Islet precursor cell (in vitro differentiated cells): ENCODE data around the gene DNAJA3.

Experiments used
- DNase-seq: peaks from one replicate; pipeline ENCODE4 v3.0.0-alpha.2; 2018

Gene DNAJA3

DNA sequence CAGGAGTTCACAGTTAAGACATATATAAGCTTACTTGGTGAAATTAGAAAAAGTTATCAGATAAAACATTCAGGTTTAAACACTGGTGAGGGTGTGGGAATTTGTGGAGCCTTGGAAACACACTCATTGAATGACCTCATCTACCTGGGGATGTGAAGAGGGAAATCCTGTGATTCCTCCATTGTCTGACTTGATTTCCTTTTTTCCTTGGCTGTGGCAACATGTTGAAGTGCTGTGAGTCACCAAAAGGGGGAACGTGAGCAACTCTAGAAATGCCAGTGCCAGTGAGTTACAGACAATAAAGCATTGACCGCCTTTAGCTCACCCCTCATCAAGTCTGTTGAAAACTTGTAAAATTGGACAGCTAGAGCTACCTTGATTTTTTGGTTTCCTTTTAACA, 52.3 kb downstream of the DNAJA3 start:
- no peak for DNase-seq

DNA sequence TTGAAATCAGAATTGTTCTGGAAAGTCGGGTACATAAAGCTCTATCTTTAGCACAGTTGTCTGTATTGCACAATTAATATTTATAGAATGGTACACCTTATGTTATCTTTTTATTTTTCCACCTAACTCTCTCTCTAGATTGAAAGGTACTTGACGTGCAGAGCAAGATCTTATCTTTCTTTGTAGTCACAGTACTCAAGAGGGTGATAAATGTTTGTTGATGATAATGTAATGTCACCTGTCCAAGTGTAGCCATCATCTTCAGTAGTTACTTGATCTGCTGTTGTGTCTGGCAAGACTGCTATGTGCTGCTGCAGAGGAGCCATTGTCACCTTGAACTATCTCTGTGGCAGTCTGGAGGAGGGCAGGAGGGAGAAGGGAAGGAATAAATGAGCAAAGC, 55.9 kb downstream of the DNAJA3 start:
- DNase-seq, result no peak

DNA sequence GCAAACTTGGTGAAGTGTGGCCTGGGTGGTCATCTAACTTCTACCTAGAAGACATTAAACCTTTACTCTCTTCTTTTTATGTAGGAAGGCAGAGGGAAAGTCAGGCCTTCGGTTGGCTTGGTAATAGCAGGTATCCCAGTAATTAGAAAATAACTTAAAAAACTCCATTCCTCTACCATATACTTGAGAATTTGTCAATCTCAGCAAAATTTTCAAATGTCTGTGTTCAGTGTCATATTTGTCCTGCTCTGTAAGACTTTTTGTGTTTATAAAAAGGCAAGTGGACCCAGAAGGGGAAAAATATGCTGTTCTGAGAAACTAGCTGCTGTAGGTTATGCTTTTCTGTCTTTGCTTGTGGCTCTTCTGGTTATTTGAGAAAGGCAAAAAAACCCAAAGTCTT, 56.3 kb downstream of the DNAJA3 start:
- DNase-seq, result no peak

DNA sequence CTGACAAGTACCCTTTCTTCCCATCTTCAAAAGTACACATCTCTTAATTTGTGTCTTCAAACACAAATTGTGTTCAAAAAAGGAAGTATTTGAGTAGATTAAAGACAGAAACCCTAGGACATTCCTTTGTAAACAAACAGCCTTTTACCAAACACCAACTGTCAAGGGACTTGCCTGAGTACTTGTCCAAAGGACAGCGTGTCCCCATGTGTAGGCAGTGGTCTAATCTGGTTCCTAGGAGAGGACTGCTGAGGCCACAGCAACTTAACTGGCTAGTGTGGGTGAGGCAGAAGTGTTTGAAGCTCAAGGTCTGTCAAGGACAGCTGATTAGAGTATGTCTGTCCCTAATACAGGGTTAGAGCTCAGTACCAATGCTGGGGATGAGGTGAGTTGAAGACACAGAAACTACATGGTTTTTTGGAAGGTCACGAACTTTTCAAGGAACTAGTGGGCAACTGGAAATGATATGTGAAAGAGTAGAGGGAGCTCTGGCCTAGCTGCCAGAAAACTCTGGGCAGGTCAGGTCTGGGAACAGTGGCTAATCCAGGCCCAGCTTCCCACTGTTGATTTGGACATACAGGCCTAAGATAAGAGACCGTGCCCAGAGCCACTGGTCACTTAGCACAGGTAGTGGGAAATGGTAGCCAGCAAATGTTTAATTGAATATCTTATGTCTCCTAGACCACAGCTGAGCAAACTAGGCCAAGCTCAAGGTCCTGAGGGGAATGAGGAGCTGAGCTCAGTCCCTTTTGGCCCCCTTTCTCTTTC, 60.6 kb downstream of the DNAJA3 start:
- no peak for DNase-seq

DNA sequence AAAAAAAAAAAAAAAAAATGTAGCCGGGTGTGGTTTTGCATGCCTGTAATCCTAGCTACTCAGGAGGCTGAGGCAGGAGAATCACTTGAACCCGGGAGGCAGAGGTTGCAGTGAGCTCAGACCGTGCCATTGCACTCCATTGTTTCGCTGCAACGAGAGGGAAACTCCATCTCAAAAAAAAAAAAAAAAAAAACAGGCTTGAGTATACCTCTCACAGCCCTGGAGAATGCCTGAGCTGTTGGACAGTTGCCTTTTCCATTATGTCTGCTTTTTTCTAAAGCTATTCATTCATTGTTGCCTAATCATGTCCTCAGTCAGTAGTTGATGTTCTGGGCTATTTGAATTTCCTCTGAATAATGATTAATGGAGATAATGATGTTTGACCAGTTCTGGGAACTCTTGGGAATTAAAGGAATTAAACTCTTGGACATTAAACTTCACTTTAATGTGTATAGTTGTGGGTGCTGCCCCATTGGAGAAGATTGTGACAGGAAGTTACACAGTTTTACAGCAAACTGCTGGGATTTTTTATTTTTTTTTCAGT, 62.4 kb downstream of the DNAJA3 start:
- DNase-seq, result no peak

DNA sequence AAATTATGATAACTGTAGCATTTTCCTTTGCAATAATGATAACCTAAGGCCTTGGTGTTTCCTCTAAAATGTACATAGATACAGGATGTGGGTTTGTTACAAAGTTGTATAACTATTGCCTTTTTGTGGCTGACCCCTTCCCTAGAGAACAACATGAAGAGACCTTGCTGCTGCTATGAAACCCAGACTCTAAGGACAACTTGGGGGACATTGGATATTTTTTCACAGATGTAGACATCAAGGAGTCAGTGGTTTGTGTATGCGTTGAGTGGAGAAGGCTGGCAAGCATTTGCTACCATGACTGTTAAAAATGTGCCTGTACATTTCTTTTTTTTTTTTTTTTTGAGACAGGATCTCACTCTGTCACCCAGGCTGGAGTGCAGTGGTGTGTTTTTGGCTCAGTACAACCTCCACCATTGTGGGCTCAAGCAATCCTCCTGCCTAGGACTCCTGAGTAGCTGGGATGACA, 62.9 kb downstream of the DNAJA3 start:
- no peak for DNase-seq

DNA sequence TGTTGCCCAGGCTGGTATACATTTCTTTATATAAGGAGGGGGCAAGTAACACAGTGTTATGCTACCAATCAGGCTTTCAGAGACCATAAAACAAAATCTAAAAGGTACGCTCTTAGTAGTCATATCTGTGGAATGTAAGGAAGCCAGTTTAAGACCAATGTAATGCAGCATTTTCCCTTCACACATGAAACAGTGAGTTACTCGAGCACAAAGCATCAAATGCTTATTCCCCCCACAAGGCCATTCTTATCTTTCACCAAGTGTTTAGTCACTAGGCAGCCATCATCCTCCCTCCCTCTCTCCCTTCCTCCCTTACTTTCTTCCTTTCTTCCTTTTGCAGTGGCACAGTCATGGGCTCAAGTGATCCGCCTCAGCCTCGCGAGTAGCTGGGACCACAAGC, 63.4 kb downstream of the DNAJA3 start:
- DNase-seq, result no peak

DNA sequence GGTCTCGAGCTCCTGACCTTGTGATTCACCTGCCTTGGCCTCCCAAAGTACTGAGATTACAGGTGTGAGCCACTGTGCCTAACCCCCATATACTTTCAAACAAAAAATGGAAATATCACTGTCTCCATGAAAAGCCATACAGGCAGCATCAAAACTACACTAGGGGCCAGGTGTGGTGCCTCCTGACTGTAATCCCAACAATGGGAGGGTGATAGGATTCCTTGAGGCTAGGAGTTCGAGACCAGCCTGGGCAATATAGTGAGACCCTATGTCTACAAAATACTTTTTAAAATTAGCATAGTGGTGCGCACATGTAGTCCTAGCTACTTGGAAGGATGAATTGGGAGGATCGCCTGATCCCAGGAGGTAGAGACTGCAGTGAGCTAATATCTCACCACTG, 66.2 kb downstream of the DNAJA3 start:
- no peak for DNase-seq

DNA sequence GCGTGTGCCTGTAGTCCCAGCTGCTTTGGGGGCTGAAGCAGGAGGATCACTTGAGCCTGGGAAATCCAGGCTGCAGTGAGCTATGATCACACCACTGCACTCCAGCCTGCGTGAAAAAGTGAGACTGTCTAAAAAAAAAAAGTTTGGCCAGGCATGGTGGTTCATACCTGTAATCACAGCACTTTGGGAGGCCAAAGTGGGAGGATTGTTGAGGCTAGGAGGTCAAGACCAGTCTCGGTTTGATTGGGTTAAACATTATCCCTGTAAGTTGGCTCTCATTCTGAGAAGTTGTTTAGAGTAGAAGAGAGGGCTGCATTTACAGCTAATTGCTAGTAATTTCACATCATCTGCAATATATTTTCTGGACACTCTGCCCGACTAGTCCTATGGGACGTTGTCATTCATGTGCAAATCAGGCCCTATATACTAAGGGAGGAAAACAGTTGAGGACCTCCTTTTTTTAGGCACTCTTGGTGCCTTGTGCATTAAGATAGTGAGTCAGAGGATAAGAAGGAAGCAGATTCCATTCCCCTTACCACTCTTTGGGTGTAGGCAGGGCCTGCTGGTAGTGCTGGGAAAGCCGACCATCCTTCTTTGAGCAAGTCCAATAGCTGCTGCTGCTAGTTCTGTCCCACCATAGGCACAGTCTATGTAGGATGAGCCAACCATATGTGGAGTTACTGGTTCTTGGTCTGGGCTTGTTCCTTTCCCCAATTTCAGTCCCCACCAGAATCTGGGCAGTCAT, 69.2 kb downstream of the DNAJA3 start:
- DNase-seq, result peak; percentile 89

DNA sequence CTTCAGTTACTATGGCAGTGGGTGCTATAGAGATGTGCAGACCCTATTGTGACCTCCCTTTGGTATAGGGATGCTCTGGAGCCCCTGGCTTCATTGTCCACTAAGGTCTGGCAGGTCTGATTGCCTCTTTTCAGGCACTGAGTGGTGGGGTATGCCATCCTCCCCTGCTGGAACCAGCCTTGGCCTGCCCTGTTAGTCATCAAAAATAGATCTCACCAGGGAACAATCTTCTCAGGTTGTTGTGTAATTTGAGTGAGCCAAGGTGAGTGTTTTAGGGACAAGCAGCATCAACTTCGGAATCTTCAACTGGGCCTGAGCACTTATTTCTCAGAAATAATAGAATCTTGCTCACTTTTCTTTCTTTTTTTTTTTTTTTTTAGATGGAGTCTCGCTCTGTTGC, 70.1 kb downstream of the DNAJA3 start:
- DNase-seq, result no peak

DNA sequence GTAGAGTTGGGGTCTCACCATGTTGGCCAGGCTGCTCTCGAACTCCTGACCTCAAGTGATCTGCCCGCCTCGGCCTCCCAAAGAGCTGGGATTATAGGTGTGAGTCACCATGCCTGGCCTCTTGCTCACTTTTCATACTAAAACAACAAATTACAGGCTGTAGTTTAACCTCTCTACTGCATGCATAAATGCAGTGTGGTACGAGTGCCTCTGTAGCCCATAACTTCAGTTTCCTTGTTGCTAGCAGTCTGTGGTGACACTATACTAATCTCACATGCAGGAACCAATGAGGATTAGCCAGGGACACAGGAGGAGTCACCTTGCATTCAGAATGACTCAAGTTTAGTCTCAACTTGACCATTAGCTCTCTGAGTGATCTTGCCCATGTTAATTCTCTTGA, 70.6 kb downstream of the DNAJA3 start:
- no peak for DNase-seq

DNA sequence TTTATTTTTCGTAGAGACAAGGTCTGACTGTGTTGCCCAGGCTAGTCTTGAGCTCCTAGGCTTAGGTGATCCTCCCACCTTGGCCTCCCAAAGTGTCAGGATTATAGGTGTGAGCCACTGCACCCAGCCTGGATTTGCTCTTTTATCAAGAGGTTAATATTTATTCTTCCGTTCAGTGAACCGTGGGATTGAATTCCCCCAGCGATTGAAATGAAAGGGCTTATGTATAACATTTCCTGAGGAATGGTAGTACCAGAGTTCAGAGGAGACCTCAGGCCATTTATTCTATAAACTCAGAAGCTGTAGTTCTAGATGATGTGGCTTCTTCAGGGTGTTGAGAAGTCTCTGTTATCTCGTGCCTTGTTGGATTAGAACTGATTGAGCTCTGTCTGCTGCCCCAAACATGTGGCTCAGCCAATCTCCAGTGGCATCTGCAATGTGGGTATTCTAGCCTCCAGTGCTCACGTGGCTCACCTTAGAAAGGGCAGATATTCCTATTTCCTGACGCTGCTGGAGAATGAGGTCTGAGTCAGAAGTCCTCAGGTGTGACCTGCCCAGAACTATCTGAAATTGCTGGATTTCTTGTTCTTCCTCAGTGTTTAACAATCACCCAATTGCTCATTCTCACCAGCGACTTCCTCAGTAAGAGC, 73.0 kb downstream of the DNAJA3 start:
- no peak for DNase-seq

DNA sequence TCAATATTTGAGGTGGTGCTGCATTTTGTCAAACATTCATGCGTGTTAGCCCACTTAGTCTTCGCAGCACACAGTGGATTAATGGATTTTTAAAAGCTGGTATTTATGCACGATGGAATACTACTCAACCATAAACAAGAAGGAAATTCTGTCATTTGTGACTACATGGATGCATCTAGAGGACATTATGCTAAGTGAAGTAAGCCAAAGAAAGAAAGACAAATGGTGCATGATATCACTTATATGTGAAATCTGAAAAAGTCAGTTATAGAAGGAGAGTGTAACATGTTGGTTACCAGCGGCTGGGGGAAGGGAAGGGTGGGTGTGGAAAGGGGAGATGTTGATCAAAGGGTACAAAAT, 73.5 kb downstream of the DNAJA3 start:
- no peak for DNase-seq

DNA sequence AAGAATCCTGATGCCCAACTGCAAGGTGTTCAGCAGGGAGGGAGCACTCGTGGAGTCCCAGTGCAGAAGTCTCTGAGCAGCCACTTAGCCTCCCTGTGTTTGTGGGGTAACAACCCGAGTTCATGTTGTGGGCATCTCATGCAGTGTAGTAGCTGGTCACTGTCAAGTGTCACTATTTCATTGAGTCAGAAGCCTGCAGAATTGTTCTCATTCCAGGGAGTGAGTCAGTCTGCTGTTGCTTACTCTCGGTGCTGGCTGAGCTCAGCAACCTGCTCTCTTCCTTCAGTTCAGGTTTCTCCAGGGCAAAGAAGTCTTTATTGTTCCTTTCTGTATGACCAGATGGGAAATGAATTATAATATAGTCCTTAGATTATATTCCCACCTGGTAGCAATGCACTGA, 74.6 kb downstream of the DNAJA3 start:
- DNase-seq, result peak; percentile 91

DNA sequence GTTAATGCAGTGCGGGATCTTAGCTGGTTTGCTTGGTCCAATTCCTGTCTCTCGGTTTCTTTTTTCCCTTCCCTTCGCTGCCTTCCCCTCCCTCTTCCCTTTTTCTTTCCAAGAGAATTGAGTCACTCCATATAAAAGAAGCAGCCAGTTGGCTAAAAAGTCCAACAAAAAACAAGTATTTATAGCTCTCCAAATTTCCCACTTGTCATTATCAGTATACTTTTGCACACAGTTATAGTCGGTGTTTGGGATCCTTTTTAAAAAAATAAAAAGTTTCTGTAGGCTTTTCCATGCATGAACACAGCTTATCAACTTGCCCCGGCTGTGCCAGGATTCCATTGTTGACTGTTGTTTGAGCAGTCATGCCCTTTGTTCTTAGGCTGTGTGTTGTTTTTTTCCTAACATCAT, 75.4 kb downstream of the DNAJA3 start:
- DNase-seq, result no peak

DNA sequence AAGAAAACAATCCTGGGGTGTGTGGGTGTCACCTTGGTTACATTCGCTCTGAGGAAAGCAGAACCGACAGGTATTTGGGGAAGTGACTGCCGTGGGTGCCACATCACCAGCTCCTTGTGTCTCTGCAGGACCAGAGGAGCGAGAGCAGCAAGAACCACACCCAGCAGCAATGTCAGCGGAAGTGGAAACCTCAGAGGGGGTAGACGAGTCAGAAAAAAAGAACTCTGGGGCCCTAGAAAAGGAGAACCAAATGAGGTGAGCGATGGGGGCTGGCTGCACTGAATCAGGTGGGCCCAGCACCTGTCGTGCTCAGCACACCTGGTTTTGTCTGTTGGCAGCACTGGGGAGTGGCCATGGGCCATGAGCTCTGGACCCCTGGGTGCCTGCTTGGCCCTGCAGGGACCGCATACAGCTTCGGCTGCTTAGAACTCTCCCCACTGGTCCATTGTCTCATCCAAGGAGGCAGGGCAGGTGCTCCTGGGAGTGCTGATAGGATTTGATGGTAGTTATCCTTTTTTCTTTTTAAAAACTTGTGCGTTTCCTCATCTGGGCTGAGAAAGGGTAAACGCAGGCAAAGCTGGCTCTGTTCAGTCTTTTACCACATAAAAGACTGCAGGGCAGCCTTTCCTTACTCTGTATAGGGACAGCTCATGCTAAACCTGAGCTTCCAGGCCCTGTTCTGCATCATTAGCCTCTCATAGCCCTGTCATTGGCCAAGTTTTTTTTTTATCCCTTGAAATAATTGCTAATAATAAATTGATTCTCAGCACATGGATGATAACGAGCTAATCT, 79.9 kb downstream of the DNAJA3 start:
- no peak for DNase-seq
